IPS-NIHi7 (cell line): ENCODE data around the gene SENP5.
A peak's percentile ranks its signal among the peaks of the same experiment; 100 is the strongest.
"Not testable (repeated sequence)": the region's sequence is repeated elsewhere in the genome, so short reads cannot be mapped to it uniquely, and the experiment has no call there.

Source experiments
- DNase-seq: peaks from one replicate; pipeline ENCODE4 v3.0.0; 2012; ENCODE audit warnings: mixed read lengths; ENCODE audit errors: extremely low spot score

Gene SENP5, protein sequence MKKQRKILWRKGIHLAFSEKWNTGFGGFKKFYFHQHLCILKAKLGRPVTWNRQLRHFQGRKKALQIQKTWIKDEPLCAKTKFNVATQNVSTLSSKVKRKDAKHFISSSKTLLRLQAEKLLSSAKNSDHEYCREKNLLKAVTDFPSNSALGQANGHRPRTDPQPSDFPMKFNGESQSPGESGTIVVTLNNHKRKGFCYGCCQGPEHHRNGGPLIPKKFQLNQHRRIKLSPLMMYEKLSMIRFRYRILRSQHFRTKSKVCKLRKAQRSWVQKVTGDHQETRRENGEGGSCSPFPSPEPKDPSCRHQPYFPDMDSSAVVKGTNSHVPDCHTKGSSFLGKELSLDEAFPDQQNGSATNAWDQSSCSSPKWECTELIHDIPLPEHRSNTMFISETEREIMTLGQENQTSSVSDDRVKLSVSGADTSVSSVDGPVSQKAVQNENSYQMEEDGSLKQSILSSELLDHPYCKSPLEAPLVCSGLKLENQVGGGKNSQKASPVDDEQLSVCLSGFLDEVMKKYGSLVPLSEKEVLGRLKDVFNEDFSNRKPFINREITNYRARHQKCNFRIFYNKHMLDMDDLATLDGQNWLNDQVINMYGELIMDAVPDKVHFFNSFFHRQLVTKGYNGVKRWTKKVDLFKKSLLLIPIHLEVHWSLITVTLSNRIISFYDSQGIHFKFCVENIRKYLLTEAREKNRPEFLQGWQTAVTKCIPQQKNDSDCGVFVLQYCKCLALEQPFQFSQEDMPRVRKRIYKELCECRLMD

DNA sequence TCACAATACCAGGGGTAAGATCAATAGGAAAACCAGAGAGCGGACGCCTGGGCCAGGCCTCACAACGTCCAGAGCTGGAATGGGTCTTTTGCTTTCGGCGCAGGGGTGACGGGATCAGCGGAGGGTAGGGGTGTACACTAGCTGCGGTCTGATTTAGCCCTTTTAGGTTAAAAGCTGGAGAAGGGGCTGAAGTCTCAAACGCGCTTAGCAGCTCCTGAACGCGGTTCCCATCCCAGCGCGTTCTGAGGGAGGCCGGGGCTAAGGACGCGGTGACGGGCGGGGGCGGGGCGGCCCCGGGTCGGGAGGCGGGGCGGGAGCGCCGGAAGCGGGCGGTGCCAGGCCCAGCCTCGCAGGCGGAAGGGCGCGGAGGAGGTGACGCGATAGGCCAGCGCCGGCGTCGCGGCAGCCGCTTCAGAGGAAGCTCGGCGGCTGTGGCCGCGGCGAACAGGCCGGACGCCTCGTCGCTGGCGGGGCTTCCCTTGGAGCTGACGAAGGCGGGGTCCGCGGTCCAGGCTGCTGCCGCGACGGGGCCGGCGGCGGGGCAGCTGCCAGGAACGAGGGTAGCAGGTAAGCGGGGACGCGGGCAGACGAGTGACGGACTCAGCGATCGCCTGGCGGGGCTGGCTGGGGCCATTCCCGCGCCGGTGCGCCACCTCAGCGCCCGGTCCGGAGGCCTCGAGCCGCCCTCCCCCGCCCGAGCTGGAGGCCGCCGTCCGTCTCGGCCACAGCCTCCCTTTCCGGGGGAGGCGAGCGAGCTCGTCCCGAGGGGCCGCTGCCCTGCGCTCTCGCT lies at the start of gene SENP5:
Gene SENP5 (plus strand): TSS at position 414 of the 790 bp plus-strand sequence. CDS start 17,262 bp downstream, outside the sequence.
- DNase-seq: peak; percentile 98

GRCh38 chr3:196821806-196822355 lies 45.8 kb upstream of the SENP5 start:
- no peak for DNase-seq

DNA sequence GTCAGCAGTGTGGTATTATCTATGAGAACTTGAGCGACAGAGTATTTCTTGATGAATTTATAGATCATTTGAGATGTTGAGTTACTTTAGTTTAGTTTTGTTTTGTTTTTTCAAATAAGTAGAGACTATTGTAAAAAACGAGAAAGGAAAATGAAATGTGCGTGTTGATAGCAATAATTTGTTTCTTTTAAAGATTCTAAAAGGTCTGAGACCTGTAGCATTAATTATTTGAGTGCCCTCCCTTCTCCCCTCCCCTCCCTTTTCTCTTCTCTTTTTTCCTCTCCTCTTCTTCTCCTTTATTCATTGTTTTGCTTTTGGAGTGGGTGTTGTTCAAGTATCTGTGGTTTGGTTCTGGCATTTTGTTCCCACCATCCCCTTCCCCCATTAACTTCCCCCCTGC lies 38.1 kb upstream of the SENP5 start:
- DNase-seq: not testable (repeated sequence)

DNA sequence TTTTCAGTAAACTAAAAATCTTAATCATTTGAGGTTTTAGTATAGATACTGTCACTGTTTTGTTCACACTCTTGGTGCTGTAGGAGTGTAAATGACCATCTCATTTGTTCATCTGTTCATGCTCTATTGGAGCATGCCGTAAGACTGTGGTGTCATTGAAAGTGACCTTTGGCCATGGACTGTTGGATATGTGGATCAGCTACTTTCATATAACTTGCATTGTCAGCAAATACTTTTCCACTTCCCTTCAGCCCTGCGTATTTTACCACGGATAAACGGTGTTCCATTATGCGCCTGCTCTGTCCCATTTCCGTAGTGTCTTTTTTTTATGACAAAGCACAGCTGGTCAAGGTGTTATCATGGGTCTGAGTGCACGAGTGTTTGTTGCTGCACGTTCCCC lies 32.6 kb upstream of the SENP5 start:
- DNase-seq: no peak

DNA sequence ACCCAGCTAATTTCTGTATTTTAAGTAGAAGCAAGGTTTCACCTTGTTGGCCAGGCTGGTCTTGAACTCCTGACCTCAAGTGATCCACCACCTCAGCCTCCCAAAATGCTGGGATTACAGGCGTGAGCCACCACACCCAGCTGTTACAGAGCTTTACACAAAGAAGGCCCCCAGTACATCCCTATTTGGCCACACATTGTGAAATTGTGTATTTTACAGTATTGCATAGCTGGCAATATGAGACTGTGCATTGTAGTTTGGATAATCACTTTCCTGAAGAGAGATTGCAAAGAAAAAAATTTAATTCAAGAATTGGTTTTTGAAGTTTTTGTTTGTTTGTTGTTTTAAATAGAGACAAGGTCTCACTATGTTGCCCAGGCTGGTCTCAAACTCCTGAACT lies 31.1 kb upstream of the SENP5 start:
- not testable (repeated sequence) for DNase-seq

GRCh38 chr3:196837819-196838420 lies 29.8 kb upstream of the SENP5 start:
- peak; percentile 89 for DNase-seq

- not testable (repeated sequence) for DNase-seq
These were observed 28.4 kb upstream of the SENP5 start for GRCh38 chr3:196839351-196839750.

DNA sequence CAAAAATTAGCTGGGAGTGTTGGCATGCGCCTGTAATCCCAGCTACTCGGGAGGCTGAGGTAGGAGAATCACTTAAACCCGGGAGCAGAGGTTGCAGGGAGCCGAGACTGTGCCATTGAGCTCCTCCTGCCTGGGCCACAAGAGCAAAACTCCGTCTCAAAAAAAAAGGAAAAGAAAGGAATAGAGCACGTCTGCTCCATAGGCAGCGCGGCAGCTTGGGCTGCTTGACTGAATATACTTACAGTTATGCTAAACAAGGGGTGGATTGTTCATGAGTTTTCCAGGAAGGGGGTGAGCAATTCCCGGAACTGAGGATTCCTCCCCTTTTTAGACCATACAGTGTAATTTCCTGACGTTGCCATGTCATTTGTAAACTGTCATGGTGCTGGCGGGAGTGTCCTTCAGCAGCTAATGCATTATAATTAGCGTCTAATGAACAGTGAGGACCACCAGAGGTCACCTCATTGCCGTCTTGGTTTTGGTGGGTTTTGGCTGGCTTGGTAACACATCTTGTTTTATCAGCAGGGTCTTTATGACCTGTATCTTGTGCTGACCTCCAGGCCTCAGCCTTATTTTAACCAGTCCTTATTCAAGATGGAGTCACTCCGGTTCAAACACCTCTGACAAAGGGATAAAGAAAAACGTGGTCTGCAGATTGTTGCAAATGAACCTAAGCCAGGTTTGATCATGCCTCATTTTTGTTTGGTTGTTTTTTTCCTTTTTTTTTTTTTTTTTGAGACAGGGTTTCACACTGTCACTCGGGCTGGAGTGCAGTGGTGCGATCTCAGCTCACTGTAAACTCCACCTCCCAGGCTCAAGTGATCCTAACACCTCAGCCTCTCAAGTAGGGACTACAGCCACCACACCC lies 24.9 kb upstream of the SENP5 start:
- no peak for DNase-seq

DNA sequence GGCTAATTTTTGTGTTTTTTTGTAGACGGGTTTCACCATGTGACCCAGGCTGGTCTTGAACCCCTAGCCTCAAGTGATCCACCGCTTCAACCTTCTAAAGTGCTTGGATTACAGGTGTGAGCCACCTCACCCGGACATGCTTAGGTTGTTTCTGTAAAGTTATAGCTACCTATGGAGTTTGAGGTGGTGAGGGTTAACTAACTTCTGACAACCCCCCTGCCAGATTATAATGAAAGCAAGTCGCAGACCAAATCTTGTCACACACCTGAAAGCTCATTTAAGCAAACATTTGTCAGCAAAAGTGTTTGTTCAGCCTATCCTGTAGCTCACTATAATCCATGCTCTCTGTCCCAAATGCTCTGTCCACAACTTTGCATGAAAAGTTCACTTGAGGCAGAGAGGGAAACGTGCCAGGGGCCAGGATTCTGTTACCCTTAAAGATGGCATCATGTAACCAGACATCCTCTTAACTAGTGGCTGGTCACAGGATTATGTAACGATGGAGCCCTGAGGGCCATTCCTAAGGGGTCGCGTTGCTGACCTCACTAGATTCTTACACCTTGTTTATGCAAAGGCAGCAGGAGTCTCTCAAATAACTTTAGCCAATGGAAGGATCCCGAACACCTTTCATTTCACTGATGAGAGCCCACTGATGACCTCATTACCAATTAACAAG lies 24.1 kb upstream of the SENP5 start:
- DNase-seq: no peak

GRCh38 chr3:196844235-196845219 lies 23.2 kb upstream of the SENP5 start:
- not testable (repeated sequence) for DNase-seq

GRCh38 chr3:196848375-196848774 lies 19.3 kb upstream of the SENP5 start:
- DNase-seq: not testable (repeated sequence)

GRCh38 chr3:196849180-196849741 lies 18.5 kb upstream of the SENP5 start:
- no peak for DNase-seq

- DNase-seq: not testable (repeated sequence)
These were observed 4.7 kb upstream of the SENP5 start for GRCh38 chr3:196863000-196863399.

DNA sequence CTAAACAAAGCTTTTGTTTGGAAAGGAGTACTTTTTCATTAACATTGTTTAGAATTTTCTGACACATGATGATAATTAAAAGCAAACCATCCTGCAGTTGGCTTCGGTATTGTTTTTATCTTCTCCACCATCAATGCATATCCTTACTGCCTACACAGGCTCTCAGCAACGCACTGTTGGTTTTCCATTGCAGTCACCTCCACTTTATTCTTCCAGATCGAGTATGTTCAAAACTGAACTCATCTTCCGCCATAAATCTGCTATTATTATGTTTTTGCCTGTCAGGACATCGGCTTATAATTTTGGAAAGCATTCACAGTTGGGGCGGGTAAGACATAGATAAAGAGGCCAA lies 589 bp upstream of the SENP5 start:
- no peak for DNase-seq

DNA sequence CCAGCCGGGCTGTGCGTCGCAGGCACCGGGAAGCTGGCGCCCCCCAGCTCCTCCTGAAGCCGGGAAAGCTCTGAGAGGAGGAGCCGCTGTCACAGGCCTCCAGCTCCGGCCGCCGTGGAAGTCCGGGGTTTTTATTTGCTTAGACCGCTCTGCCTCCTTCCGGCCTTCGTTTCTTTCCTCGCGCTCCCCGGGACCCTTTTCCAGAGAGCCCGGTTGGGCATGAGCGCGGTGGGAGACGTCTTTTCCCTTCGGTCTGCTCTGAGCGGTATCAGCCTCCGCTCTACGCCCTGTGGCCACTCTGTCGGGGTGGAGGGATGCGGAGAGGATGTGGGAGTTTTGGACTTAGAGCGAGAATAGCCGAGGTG lies 559 bp downstream of the SENP5 start:
- DNase-seq: peak; percentile 33

GRCh38 chr3:196872316-196872715 lies 4.6 kb downstream of the SENP5 start:
- DNase-seq: no peak

DNA sequence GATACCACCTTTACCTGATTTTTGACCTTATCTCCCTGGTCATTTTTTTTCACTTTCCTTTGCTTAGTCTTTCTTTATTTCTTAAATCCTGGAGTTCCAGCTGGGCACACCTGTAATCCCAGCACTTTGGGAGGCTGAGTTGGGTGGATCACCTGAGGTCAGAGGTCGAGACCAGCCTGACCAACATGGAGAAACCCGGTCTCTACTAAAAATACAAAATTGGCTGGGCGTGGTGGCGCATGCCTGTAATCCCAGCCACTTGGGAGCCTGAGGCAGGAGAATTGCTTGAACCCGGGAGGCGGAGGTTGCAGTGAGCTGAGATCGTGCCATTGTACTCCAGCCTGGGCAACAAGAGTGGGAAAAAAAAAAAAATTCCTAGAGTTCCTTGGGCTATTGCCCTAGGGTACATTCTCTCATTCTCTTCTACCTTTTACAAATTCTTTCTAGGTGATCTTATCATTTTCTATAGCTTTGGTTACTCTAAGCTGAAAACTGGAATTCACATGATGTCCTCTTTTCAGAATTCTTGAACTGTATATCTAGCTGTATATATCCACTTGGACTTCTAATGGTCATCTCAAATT lies 6.9 kb downstream of the SENP5 start:
- DNase-seq: not testable (repeated sequence)

- DNase-seq: no peak
These were observed 7.5 kb downstream of the SENP5 start for GRCh38 chr3:196875258-196875657.
